Pancreas (tissue), 10 donors: ENCODE results near the gene KRTAP5-2. TPM values are rescaled to one million over a fixed set of nuclear protein-coding genes. Genes with fewer than 3 reads are reported as not detected.

Experiments used
- ATAC-seq, 4 donors: fragments of 200-7000 bp; cut with Tn5 transposase; one replicate each; pipeline versions ENCODE4 v1.8.0 to v1.9.1; 2020; ENCODE audit warnings: mild to moderate bottlenecking in 4 of 4, moderate library complexity in 4 of 4
- DNase-seq, 6 donors: peaks; one replicate each; pipeline ENCODE4 v3.0.0-alpha.2; 2020
- FAIRE-seq: peaks from 2 replicates; lab custom pipeline; 2012; peaks lifted over from hg19 to GRCh38; lab: Jason Lieb, UNC
- H3K27ac ChIP-seq, 4 donors: fragments of 200-600 bp; sonication (generic); 1 replicate in 3 of 4; 2 replicates in 1 of 4; pipeline versions ENCODE4 v1.5.0 to v1.8.0; 2020
- H3K27me3 ChIP-seq, 4 donors: fragments of 200-600 bp; one replicate each; pipeline ENCODE4 v1.8.0; 2021
- H3K36me3 ChIP-seq, 3 donors: fragments of 200-600 bp; sonication (generic) in 1 of 3; one replicate each; pipeline versions ENCODE4 v1.5.0 to v1.8.0; 2020 to 2021
- H3K4me1 ChIP-seq, 3 donors: fragments of 200-600 bp; one replicate each; pipeline ENCODE4 v1.8.0; 2021
- H3K4me3 ChIP-seq, 4 donors: fragments of 200-600 bp; sonication (generic) in 2 of 4; one replicate each; pipeline versions ENCODE4 v1.5.0 to v1.8.0; 2020 to 2021
- H3K9me3 ChIP-seq, 4 donors: fragments of 200-600 bp; one replicate each; pipeline ENCODE4 v1.8.0; 2021
- WGBS, 2 donors: extraction: QIAGEN DNeasy Blood & Tissue Kit; methylation state at CpG; one replicate each; pipeline ENCODE4 v1.1.7; 2013; 5-methylcytosine and 5-hydroxymethylcytosine counted together
- intact Hi-C, 3 donors: fragments of 100-400 bp; cut with DNase I; formaldehyde crosslinking; loops; one replicate each; pipeline versions ENCODE4 v1.11.1 to v1.14.2; 2022
- polyA plus RNA-seq, 2 donors: library from polyadenylated mRNA; stranded (reverse); fragments of 200-250 nt; gene quantifications; one replicate each; pipeline ENCODE4 v1.2.3, GENCODE V29; 2013
- total RNA-seq, 6 donors: library from RNA; stranded (reverse); fragmentation: NEBNext Ultra II Directional in 4 of 6; extraction: Animal tissue kit (Norgen Biotek cat#: 25700) in 4 of 6; gene quantifications; one replicate each; pipeline versions ENCODE4 v1.2.1 to v1.2.4, GENCODE V29; 2021 to 2023
- TF ChIP-seq, protein P1 (sequence below), 4 donors: fragments of 200-600 bp; sonication (generic) in 3 of 4; IDR thresholded peaks; one replicate each; pipeline versions ENCODE4 v1.5.0 to v1.8.0; 2021; ENCODE audit warnings: antibody characterized with exemption in 4 of 4
- donor health status: healthy with polysubstance abuse.
- donor health status: DM: no; HTN: no; CAD: no; lungs with moderate emphysema.
- donor health status: DM: no; HTN: no; CAD: no.
- donor health status: control.
- donor health status: control.
- donor health status: Bipolar disorder and iron deficiency.
- donor health status: DM: yes; HTN: yes; CAD: no.
- donor health status: DM: no; HTN: no; CAD: no.
- donor health status: DM: no; HTN: no; CAD: no.
- donor health status: DM: yes; HTN: yes; CAD: no.

The KRTAP5-2 gene
- total and polyA plus RNA-seq, 8 donors = 0.15 TPM; not detected in 7

- Histone ChIP-seq H3K9me3 (no peaks in the 10 kb centered on the region), H3K4me3 (no peak overlapping the region), H3K4me1 (no peaks in the 10 kb centered on the region), H3K27ac (no peak overlapping the region), H3K27me3 (no peaks in the 10 kb centered on the region), H3K36me3 (no peaks in the 10 kb centered on the region)
- FAIRE-seq (no peak), ATAC-seq (no peak), DNase-seq (peak in 1 of 6 donors; percentile 29)
- intact Hi-C loops = no loop called here
- WGBS, 2 donors = 59 to 78% methylated on average over 18 of the region's 18 CpGs
- TF ChIP-seq, protein P1, sequence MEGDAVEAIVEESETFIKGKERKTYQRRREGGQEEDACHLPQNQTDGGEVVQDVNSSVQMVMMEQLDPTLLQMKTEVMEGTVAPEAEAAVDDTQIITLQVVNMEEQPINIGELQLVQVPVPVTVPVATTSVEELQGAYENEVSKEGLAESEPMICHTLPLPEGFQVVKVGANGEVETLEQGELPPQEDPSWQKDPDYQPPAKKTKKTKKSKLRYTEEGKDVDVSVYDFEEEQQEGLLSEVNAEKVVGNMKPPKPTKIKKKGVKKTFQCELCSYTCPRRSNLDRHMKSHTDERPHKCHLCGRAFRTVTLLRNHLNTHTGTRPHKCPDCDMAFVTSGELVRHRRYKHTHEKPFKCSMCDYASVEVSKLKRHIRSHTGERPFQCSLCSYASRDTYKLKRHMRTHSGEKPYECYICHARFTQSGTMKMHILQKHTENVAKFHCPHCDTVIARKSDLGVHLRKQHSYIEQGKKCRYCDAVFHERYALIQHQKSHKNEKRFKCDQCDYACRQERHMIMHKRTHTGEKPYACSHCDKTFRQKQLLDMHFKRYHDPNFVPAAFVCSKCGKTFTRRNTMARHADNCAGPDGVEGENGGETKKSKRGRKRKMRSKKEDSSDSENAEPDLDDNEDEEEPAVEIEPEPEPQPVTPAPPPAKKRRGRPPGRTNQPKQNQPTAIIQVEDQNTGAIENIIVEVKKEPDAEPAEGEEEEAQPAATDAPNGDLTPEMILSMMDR (IDR thresholded peaks at IDR 0.05) = no peak
These were observed 41.1 kb upstream of the KRTAP5-2 start for GRCh38 chr11:1639102-1639620.

- 65 to 70% methylated on average over 8 of the region's 8 CpGs for WGBS, 2 donors
- no peaks in the 10 kb centered on the region for H3K36me3 ChIP-seq
- H3K27ac ChIP-seq = no peak overlapping the region
- ATAC-seq (no peak), DNase-seq (peak in 2 of 6 donors; percentile 17 to 48), FAIRE-seq (no peak)
- H3K27me3 ChIP-seq = no peaks in the 10 kb centered on the region
- intact Hi-C loops = no loop called here
- H3K4me1 ChIP-seq = no peaks in the 10 kb centered on the region
- TF ChIP-seq, protein P1 (IDR thresholded peaks at IDR 0.05) = no peak
- H3K9me3 ChIP-seq = no peaks in the 10 kb centered on the region
- H3K4me3 ChIP-seq = no peak overlapping the region
These were observed 40.2 kb upstream of the KRTAP5-2 start for GRCh38 chr11:1638344-1638743.

DNA sequence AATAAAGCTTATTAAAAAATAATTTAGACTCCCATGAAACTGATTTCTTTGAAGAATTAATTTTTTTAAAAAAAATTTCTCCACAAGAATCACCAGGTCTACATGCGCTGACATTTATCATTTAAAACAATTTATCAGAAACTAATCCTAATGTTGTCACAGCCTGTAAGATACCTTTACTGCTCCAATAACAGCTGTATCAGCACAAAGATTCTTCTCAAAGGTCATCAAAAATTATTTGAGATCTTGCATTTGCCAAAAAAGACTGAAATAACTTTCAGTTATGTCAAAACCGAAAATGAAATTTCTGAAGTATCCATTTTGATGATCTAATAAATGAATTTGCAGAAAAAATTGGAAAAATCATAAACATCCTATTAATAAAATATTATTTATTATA lies 39.5 kb upstream of the KRTAP5-2 start:
- H3K4me3 ChIP-seq = no peak overlapping the region
- no peak for DNase-seq
- no peak for FAIRE-seq
- H3K27me3 ChIP-seq = no peaks in the 10 kb centered on the region
- H3K27ac ChIP-seq = no peak overlapping the region
- TF ChIP-seq, protein P1 (IDR thresholded peaks at IDR 0.05) = no peak
- no peaks in the 10 kb centered on the region for H3K4me1 ChIP-seq
- ATAC-seq = no peak
- no peaks in the 10 kb centered on the region for H3K9me3 ChIP-seq
- H3K36me3 ChIP-seq = no peaks in the 10 kb centered on the region
- intact Hi-C loops = no loop called here
- 89 to 93% methylated on average over 2 of the region's 2 CpGs for WGBS, 2 donors

DNA sequence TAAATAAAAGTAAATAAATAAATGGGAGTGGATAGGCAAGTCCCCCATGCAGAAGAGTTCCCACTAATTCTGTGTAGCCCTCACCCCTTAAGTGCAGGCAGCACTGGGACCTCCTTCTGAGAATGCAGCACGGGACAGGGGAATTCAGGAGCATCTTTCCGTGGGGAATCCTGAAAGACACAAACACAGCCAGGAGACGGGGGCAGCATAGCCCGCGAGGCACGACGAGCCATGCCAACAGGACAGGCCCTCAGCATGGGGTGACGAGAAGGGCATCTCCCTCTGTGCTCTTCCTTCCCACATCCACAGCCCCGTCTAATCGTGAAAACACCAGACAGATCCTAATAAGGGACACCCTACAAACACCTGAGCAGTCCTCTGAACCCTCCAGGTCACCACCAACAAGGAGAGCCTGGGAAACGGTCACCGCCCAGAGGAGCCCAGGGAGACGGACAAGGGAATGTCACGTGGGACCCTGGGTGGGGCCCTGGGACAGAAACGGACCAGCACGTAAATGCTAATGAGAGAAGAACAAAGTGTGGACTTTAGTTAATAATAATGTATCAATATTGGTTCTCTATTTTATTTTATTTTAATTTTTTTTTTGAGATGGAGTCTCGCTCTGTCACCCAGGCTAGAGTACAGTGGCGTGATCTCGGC lies 38.3 kb upstream of the KRTAP5-2 start:
- Histone ChIP-seq H3K27ac (no peak overlapping the region), H3K4me3 (no peak overlapping the region), H3K4me1 (peaks cover 0 to 4% (median 0%) of the 10 kb centered on the region in 3 donors), H3K36me3 (no peaks in the 10 kb centered on the region), H3K27me3 (no peaks in the 10 kb centered on the region), H3K9me3 (no peaks in the 10 kb centered on the region)
- DNase-seq = peak in 2 of 6 donors; percentile 22 to 34
- TF ChIP-seq, protein P1 (IDR thresholded peaks at IDR 0.05) = no peak
- no peak for FAIRE-seq
- 84 to 88% methylated on average over 19 of the region's 19 CpGs for WGBS, 2 donors
- intact Hi-C loops = no loop called here
- ATAC-seq = no peak

DNA sequence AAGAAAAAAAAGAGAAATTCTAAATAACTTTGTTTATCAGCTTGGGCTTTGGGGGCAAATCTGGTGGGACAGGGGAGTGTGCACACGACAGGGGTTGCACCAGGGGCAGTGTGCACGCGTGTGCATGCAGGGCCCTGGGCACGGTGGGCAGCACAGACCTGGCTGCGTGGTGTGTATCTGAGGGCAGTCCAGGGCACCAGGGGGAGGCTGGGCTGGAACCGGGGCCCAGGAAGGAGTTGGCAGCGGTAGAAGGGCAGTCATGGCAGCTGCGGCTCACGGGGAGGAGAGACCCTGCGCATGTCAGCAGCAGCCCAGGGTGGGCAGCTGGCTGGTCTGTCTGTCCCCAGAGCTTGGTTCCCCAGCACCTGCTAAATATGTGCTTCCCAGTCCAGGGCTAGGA lies 35.8 kb upstream of the KRTAP5-2 start:
- H3K27ac ChIP-seq = no peak overlapping the region
- peaks cover 0 to 4% (median 0%) of the 10 kb centered on the region in 3 donors for H3K4me1 ChIP-seq
- intact Hi-C loops = no loop called here
- H3K27me3 ChIP-seq = no peaks in the 10 kb centered on the region
- no peaks in the 10 kb centered on the region for H3K9me3 ChIP-seq
- DNase-seq (peak in 1 of 6 donors; percentile 43), ATAC-seq (no peak), FAIRE-seq (no peak)
- WGBS, 2 donors = 91 to 96% methylated on average over 7 to 10 of the region's 10 CpGs
- no peak overlapping the region for H3K4me3 ChIP-seq
- TF ChIP-seq, protein P1 (IDR thresholded peaks at IDR 0.05) = no peak
- no peaks in the 10 kb centered on the region for H3K36me3 ChIP-seq
